HepG2 (cell line): ENCODE results near the gene TMF1. TPM values are rescaled to one million over a fixed set of nuclear protein-coding genes. Genes with fewer than 3 reads are reported as not detected.
A peak's percentile ranks its signal among the peaks of the same experiment; 100 is the strongest.

Experiments used
- ATF2 ChIP-seq: sonication (generic); formaldehyde crosslinking; IDR thresholded peaks from 2 replicates; pipeline ENCODE4 v1.4.0; 2020; ENCODE audit warnings: missing genetic modification reagents
- BCLAF1 ChIP-seq: fragments of 450-650 bp; IDR thresholded peaks from 2 replicates; pipeline ENCODE4 v1.6.1; 2017; ENCODE audit warnings: mild to moderate bottlenecking
- KLF12 ChIP-seq: sonication (generic); formaldehyde crosslinking; IDR thresholded peaks from 2 replicates; pipeline ENCODE4 v1.4.0; 2020; ENCODE audit warnings: missing genetic modification reagents, borderline replicate concordance
- NFIB ChIP-seq: sonication (generic); formaldehyde crosslinking; IDR thresholded peaks from 2 replicates; pipeline ENCODE4 v1.9.0; 2021; ENCODE audit warnings: missing genetic modification reagents, mild to moderate bottlenecking, borderline replicate concordance
- NFYB ChIP-seq: sonication (generic); formaldehyde crosslinking; IDR thresholded peaks from 2 replicates; pipeline ENCODE4 v1.4.0; 2020; ENCODE audit warnings: missing genetic modification reagents
- REST ChIP-seq, 2 experiments: IDR thresholded peaks; 2 replicates each; pipeline ENCODE4 v1.6.1; 2011 to 2012; ENCODE audit warnings: low read length in 2 of 2, borderline replicate concordance in 1 of 2, low read depth in 1 of 2, mild to moderate bottlenecking in 1 of 2, moderate library complexity in 1 of 2
- TBL1XR1 ChIP-seq: fragments of 150-350 bp; IDR thresholded peaks from 2 replicates; pipeline ENCODE4 v1.6.1; 2014; ENCODE audit warnings: borderline replicate concordance, low read length; ENCODE audit not compliant: partially characterized antibody
- TEF ChIP-seq: sonication (generic); formaldehyde crosslinking; IDR thresholded peaks from 2 replicates; pipeline ENCODE4 v1.5.0; 2020; ENCODE audit warnings: missing genetic modification reagents
- ZNF207 ChIP-seq: fragments of 450-650 bp; IDR thresholded peaks from 2 replicates; pipeline ENCODE4 v1.6.1; 2016; ENCODE audit warnings: antibody characterized with exemption, borderline replicate concordance
- ZNF770 ChIP-seq: sonication (generic); formaldehyde crosslinking; IDR thresholded peaks from 2 replicates; pipeline ENCODE4 v1.5.0; 2020; ENCODE audit warnings: mild to moderate bottlenecking, missing genetic modification reagents
- ZSCAN12 ChIP-seq: sonication (generic); formaldehyde crosslinking; IDR thresholded peaks from 2 replicates; pipeline ENCODE4 v1.9.0; 2021; ENCODE audit warnings: mild to moderate bottlenecking, missing genetic modification reagents
- ZSCAN21 ChIP-seq: sonication (generic); formaldehyde crosslinking; IDR thresholded peaks from 2 replicates; pipeline ENCODE4 v1.8.0; 2022; ENCODE audit warnings: mild to moderate bottlenecking, missing genetic modification reagents, moderate library complexity, borderline replicate concordance
- polyA plus RNA-seq, 8 experiments: library from polyadenylated mRNA; depleted of rRNA in 3 of 8; stranded (reverse) in 7 of 8; unstranded in 1 of 8; fragments of >200 nt; fragmentation: Illumina TruSeq in 4 of 8; extraction: Trizol in 4 of 8; gene quantifications; 2 replicates each; pipeline versions ENCODE4 v1.2.1 to v1.2.3, GENCODE V29; 2011 to 2016; ENCODE audit warnings: low read depth in 4 of 8, missing spikeins in 1 of 8, mixed read lengths in 1 of 8; ENCODE audit not compliant: insufficient read depth in 1 of 8
- total RNA-seq, 5 experiments: library from RNA; depleted of rRNA; stranded (reverse); fragments of >200 nt; fragmentation: Illumina TruSeq; extraction: Trizol; gene quantifications; 2 replicates each; pipeline ENCODE4 v1.2.3, GENCODE V29; 2016; ENCODE audit warnings: low read depth in 1 of 5

TMF1 gene
- total and polyA plus RNA-seq, 2 of the 13 experiments (the other 11 are each of a cell fraction or from before 2014, with no cell fraction given): 12.1 to 38.4 TPM

GRCh38 chr3:69051756-69052471, at the start of gene TMF1 (continued):
- TF ChIP-seq ZNF770 (CRISPR knock-in tag) (no peak), ZSCAN21 (CRISPR knock-in tag) (peak; percentile 63), KLF12 (no peak), ZSCAN12 (CRISPR knock-in tag) (no peak), NFIB (CRISPR knock-in tag) (no peak), ATF2 (no peak), ZNF207 (no peak), TEF (CRISPR knock-in tag) (no peak), BCLAF1 (no peak), TBL1XR1 (peak; percentile 38), NFYB (no peak), REST (IDR thresholded peaks at IDR 0.05; ENCODE audit: borderline replicate concordance in 1 of 2, low read depth in 1 of 2, low read length in 2 of 2) (peak in 1 of 2 experiments; percentile 3; a peak in 1 of 4 replicates)
